GM21528 (cell line): ENCODE data around the gene CHST11.

Experiments used
- ATAC-seq: cut with Tn5 transposase; IDR thresholded peaks from one replicate; pipeline ENCODE4 v1.9.1; 2021; ENCODE audit warnings: mild to moderate bottlenecking, moderate library complexity; ENCODE audit not compliant: unreplicated experiment, low FRiP score

The CHST11 gene

GRCh38 chr12:104659058-104659457 is 202.3 kb downstream of the CHST11 start:
- no peak for ATAC-seq

GRCh38 chr12:104662203-104662602 is 205.5 kb downstream of the CHST11 start:
- no peak for ATAC-seq

DNA sequence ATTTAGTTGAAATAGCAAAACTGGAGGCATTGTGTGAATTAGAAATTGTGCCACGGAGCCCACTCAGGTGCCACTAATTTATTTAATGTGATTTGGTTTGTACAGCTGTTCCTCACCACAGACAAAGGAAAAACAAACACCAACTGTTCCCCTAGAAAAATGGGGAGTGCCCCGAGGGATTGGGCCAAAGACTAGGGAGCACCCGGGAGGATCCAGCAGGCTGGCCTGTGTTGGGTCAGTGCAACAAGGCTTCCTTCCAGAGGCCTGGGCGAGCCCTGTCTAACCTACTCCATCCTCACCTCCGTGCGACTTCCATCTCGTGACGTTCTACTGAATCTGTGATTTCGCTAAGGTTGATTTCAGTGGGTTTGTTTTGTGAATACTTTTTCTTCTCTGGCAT is 206.2 kb downstream of the CHST11 start:
- ATAC-seq = no peak

- no peak for ATAC-seq
These were observed 207.6 kb downstream of the CHST11 start for GRCh38 chr12:104664351-104664750.

DNA sequence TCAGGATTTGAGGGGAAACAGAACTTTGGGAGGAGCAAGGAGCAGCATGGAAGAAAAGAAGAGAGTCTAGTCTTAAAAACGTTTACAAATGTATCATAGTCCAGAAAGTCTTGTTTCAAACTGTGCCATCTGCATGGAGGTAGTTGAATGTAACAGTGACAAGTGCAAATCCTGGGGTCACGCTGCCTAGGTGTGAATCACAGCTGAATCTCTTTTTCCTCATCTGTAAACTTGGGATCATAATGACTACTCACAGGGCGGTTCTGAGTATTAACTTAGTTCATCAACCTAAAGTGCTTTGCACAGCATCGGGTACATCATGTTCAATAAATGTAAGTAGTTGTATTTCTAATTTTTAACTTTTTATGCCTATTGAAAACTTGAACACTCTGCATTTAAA is 208.5 kb downstream of the CHST11 start:
- ATAC-seq = no peak

DNA sequence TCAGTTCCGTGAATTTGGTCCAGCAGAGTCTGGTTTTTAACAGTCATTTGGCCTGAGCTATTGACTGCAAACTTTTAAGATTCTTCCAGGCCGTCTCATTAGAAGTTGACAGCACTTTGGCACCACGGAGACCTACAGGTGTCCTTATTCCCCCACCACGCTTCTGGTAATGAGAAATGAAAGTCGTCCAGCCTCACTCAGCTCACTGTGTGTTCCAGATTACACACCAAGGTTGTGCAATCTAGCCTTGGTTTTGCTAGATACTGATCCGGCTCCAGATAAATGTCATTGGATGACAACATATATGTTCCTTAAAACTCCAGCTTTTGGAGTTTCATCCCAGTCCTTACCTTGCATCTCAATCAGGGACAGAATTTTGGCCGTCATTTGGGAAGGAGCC is 210.4 kb downstream of the CHST11 start:
- no peak for ATAC-seq

GRCh38 chr12:104668274-104668718 is 211.5 kb downstream of the CHST11 start:
- no peak for ATAC-seq

DNA sequence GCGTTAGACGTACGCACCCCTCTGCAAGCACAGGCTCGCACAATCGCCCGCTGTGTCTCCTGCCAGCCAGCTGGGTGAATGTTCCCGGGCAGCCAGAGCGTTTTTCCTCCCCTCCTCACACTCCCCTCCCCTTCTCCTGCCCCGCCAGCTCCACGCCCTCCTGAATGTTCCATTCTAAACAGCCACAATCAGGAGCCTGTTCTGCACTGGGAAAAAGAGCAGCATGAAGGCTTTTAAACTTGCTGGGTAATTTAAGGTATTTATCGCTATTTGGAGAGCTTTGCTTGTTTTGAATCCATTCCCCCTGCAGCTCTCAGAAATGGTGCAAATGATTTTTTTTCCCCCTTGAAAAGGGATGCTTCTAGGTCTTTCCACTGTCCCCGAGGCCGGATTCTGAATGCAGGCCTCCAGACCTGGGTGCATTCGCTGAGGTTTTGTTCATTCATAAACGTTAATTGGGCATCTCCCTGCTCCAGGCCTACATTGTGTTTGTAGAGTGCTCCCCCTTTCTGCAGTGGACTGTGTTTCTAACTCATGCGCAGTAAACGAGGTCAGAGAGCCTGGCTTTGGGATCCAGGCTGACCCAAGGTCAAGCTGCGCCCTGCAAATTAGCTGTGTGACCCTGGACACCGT is 212.5 kb downstream of the CHST11 start:
- ATAC-seq = no peak

DNA sequence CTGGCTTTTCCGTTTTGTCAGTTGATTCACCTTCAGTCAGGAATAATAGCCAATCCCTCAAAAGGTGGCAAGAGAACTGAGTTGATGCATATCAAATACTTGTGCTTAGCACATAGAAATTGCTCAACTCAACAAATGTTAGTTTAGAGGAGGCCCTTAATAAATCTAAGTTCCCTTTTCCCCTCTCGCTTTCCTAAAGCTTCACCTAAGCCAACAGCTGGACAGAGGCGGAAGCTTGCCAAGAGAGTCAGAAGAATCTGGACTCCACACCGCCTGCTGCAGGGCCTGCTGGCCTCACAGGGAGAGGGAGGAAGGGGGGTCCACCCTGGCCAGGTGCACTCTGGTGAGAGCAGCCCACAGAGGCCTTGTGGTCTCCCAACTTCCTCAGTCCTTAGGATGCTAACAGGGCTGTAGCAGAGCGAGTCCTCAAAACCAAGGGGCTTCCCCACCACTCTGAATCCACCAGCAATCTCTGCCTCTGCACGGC is 213.1 kb downstream of the CHST11 start:
- ATAC-seq = peak; percentile 56

- ATAC-seq = no peak
These were observed 214.0 kb downstream of the CHST11 start for GRCh38 chr12:104670439-104671408.

DNA sequence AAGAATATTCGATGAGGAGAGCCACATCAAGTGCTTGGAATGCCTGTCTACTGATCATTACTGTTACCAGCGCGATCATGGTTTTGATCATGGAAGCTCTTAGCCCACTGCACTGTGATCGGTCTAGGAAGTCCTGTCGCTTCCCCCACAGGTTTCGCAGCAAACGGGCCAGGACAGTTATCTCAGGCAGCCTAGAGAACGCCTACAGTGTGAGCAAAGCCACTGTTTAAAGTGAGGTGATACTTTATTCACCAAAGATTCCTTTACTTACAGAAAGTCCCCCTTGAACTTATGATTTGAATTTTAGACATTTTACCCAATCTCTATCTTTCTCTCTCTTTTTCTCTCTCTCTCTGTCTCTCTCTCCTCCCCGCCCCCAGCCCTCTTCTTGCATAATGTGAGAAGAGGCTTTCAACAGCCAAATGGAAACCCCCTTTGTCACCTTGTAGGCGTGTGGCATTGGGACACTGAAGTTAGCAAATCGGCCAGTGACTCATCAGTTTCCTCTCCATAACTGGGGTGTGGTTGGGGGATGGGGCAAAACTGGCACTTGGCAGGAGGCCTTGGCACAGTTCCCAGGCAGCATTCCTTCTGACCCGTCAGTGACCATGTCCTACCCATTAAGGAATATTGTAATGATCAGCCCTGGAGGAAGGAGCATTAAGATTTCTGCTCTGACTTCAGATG is 214.8 kb downstream of the CHST11 start:
- ATAC-seq = peak; percentile 54

- no peak for ATAC-seq
These were observed 215.3 kb downstream of the CHST11 start for GRCh38 chr12:104672096-104672445.

DNA sequence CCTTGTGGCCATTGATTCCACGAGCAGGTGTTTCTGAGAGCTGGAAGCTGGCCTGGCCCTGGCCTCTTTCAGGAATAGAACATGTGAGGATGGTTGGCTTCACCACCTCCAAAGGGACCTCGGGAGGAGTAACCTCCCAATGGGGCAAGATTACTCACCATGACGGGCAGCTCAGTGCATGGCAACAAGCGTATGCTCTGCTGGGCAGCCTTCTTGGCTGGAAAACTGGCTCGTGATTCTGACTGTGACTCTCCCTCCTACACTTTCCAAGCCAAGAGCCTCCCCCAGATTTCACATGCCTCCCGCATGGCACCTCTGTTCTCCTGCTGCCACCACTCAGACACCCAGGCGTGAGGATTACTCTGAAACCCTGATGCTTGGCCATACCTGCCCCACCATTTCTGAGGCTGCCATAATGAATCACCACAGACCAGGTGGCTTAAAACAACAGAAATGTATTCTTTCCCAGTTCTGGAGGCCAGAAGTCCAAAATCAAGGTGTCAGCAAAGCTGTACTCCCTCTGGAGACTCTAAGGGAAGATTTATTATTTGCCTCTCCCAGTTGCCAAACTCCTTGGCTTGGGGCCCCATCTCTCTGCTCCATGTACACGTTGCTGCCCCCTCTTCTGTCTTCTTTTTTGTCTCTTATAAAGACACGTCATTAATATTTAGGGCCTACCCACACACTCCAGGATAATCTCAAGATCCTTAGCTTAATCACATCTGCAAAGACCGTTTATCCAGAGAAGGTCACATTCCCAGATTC is 215.9 kb downstream of the CHST11 start:
- ATAC-seq = no peak

GRCh38 chr12:104673294-104673693 is 216.5 kb downstream of the CHST11 start:
- no peak for ATAC-seq

DNA sequence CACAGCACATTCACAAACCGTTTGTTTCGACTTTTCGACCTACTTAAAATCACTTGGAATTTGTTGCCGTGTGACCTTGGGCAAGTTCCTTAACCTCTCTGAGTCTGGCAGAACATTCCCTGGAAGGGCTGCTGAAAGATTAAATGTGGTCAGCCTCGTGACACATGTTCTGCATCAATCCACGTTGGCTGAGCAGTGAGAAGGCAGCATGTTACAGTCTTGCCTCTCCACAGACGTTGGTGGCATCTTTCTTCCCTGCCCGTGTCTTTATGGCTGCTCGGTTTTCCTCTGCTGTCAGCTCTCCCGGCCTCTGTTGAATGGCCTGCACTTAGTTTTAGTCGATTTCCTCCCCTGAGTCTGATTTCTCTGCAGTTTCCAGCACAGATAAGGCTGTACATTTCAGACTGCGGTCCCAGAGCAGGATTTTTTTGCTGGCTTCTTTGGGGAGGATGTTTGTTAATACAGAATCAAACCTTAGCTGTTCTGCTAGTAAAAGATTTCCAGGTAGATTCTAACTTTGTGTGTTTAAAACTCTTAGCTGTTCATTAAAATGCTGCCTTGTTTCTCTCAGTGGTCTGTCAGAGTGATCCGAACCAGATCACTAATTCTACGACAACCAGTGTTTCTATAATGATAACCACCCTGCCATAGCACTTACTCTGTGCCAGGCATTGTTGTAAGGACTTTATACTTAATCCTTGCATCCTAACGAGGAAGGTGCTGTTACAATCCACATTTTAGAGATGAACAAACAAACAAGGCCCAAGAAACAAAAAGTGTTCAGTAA is 217.1 kb downstream of the CHST11 start:
- no peak for ATAC-seq

DNA sequence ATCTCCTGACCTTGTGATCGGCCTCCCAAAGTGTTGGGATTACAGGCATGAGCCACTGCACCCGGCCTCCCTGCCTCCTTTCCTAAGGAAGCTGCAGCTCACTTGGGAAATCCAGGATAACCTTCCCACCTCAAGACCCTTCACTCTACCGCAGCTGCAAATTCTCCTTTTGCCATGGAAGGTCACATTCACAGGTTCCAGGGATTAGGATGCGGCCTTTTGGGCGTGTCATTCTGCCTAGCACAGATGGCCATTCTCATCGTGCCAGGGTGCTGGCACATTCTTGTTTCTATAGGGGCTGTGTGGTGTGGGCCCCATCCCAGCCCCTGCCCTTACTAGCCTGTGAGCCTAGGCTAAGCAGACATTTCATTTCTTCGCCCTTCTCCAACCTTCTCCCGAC is 219.9 kb downstream of the CHST11 start:
- ATAC-seq = no peak

DNA sequence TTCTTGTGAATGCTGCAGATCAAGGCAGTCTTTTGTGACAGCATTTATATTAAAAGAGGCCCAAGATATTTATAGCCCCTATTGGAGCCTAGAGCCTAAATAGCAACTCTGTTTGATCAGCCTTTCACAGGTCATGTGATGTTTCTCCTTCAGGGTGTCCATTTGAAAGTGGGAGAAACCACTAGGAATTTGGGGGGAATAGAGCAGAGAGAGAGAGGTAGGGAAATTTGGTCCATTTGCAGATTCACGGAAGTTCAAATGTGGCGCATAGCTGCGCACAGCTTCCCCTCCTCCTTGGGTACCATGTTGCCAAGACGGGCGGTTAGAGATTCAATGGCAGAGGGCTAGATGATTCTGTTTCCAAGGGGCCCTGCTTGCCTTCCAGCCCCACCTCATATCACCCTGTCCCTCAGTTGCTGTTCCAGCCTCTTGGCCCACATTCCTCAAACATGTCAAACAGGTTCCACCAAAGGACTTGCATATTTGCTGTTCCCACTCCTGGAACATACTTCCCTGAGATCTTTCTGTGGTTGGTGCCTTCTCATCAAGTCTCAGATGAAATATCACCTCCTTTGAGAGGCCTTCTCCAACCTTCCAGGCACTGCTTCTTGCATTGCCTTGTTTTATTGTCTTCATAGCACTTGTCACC is 220.8 kb downstream of the CHST11 start:
- no peak for ATAC-seq

DNA sequence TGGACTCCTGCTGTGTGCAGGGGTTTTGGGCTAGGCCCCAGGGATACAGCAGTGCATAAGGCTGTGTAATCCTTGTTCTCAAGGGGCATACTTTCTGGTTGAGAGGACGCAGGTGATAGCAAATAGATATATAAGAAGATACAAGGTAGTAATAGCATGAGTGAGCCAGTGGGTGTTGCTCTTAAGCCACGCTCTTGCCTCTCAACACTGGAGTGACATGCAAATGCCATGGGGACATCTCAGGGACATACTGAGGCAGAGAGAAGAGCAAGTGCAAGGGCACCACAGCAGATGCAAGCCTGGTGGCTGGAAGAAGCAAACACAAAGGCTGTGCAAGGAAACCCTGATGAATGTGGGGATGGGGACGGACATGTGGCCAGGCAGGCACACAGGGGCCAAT is 223.3 kb downstream of the CHST11 start:
- no peak for ATAC-seq

DNA sequence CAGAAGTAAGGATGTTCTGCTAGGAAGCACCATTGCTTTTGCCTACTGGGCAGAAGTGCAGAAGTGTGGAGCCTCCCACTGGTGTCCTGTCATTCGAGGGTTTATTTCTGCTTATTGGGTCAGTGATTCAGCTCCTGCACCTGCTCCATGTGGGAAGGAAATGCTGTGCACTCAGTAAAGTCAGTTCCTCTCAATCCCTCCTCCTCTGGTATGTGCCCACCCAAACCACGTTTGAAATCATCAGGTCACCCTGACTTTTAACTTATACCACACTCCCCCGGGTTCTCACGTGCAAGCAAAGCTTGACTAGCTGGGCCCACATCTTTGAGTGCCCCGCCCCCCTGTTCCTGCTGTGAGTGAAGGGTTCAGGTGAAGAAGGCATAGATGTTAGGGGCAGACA is 223.7 kb downstream of the CHST11 start:
- no peak for ATAC-seq
